GM12875 (cell line): ENCODE results near the gene HSPB7.

Experiments
- H3K4me3 ChIP-seq: one replicate; pipeline ENCODE4 v1.5.1; 2011; ENCODE audit warnings: low read depth, low read length, control low read depth
- TF ChIP-seq, protein P1 (sequence below): IDR thresholded peaks from 2 replicates; pipeline ENCODE4 v1.5.1; 2011; ENCODE audit warnings: low read depth, mild to moderate bottlenecking, control low read depth, inconsistent platforms, low read length, moderate library complexity, borderline replicate concordance; ENCODE audit not compliant: insufficient read depth

The HSPB7 gene

GRCh38 chr1:16013220-16013907 is 4.5 kb downstream of the HSPB7 start:
- no peak overlapping the region for H3K4me3 ChIP-seq

DNA sequence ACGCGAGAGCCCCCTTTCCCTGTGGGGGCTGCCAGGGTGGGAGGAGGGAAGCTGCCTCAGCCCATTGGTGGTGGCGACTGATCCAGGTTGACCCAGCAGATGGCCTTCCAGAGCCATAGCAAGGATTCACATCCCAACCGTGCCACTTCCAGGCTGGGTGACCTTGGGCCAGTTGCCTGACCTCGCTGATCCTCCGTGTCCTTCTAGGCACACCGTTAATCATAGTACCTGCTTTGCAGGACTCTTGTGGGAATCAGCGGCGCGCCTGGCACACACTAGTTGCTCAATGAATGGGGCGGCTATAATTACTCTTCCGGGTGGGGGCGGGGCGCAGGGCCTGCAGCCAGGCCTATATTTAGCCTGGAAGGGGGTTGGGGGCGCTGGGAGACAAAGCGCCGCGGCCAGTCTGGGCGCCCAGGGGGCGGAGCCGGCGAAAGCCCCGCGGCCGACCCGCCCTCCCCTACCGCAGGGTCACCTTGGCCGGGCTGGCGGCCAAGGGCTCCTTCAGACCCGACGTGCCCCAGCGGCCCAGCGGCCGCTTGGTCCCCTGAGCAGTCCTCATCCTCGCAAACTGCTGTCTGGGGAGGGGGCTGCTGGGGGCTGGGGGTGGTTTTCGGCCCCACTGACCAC is 5.1 kb downstream of the HSPB7 start:
- no peak overlapping the region for H3K4me3 ChIP-seq
- TF ChIP-seq, protein P1, sequence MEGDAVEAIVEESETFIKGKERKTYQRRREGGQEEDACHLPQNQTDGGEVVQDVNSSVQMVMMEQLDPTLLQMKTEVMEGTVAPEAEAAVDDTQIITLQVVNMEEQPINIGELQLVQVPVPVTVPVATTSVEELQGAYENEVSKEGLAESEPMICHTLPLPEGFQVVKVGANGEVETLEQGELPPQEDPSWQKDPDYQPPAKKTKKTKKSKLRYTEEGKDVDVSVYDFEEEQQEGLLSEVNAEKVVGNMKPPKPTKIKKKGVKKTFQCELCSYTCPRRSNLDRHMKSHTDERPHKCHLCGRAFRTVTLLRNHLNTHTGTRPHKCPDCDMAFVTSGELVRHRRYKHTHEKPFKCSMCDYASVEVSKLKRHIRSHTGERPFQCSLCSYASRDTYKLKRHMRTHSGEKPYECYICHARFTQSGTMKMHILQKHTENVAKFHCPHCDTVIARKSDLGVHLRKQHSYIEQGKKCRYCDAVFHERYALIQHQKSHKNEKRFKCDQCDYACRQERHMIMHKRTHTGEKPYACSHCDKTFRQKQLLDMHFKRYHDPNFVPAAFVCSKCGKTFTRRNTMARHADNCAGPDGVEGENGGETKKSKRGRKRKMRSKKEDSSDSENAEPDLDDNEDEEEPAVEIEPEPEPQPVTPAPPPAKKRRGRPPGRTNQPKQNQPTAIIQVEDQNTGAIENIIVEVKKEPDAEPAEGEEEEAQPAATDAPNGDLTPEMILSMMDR, result no peak

More at GRCh38 chr1:16013220-16013907, 4.5 kb downstream of the HSPB7 start:
- TF ChIP-seq, protein P1, result no peak

GRCh38 chr1:16011936-16012589 is 5.8 kb downstream of the HSPB7 start:
- H3K4me3 ChIP-seq, result no peak overlapping the region
- TF ChIP-seq, protein P1, result no peak

GRCh38 chr1:16010837-16011236 is 7.0 kb downstream of the HSPB7 start:
- H3K4me3 ChIP-seq, result no peak overlapping the region
- TF ChIP-seq, protein P1, result no peak

DNA sequence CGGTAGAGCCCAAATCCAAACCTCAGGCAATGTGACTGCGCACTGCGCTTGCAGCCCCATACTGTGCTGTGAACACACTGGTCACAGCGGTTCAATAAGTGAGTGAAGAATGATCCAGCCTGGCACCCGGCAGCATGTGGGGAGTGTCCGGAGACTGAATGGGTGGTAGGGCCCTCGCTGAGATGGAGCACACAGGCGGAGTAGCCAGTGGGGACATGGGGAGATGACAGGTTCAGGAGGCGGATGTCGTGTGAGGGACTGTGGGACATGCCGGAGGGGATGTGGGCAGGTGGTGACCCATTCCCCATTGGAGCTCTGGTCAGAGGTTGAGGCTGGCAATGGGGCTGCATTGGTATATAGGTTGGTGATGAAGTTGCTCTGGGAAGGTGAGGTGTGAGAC is 8.2 kb downstream of the HSPB7 start:
- no peak overlapping the region for H3K4me3 ChIP-seq
- TF ChIP-seq, protein P1, result no peak

- TF ChIP-seq, protein P1, result peak; percentile 96
- H3K4me3 ChIP-seq, result no peak overlapping the region
These were observed 8.8 kb downstream of the HSPB7 start for GRCh38 chr1:16009030-16009460.

DNA sequence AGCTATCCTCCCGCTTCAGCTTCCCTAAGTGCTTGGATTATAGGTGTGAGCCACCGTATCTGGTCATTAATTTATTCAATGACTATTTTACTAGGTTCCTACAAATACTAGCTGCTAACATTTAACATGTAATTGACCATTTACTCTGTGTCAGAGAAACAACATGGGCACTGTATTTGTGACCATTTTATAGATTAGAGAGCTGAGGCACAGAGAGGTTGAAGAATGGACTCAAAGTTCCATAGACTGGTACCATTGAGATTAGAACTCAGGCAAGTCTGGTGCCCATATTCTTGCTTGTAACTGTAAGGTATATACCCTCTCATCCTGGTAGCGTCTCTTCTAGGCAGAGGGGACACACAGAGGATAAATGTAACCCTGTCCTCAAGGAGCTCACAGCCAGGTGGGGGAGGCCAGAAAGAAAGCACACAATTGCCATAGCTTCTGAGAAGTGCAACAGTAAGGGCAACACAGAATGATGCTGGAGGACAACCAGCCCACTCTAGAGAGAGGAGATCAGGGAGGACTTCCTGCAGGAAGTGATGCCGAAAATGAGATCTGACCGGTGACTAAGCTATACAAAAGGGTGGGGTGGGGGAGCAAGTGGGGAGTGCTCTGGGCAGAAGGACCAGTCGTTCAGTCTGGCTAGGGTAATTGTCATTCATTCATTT is 10.0 kb downstream of the HSPB7 start:
- TF ChIP-seq, protein P1, result no peak

More for the DNA sequence above, 10.0 kb downstream of the HSPB7 start:
- H3K4me3 ChIP-seq, result no peak overlapping the region
